ENCODE data around the gene BAHCC1.

DNA sequence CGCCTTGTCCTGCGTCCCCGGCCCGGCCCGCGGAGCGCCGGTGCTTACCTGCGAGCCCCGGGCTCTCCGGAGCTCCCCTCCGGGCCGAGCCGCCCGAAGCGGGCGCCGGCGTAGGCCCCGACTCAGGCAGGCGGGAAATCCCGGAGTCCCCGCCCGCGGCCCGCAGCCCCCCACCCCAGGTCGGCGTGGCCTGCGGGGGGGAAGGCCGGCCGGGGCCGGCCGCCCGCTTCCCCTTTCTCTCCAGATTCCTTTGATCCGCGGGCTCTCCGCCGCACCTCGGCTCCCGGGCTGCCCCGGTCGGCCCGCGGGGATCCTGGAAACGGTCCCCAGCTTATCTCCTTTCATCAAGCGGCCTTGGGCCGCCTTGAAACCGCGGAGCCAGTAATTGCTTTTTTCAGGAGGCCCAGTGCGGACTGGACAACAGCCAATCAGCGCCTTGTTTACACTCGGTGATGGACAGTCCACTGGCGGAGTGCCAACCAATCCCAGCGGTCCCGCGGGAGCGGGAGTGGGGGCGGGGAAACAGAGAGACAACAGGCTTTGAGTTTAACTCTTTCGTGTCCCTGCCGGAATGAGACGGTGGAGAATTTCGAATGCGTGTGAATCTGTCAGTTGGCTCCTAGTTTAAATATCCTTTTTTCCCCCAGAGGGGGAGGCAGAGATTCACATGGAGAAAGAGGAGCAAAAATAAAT lies 1.4 kb upstream of the BAHCC1 start:
- TF ChIP-seq CTCF (conservative IDR thresholded peaks at IDR 0.05) = no peak
- TF ChIP-seq EZH2 (IDR thresholded peaks at IDR 0.05; ENCODE audit: low read depth) = no peak
